ELR (cell line): ENCODE measurements around the gene FGF23.
"Not testable (repeated sequence)": the region's sequence is repeated elsewhere in the genome, so short reads cannot be mapped to it uniquely, and the experiment has no call there.

Experiments
- DNase-seq: peaks from one replicate; pipeline ENCODE4 v3.0.0-alpha.2; 2015; ENCODE audit warnings: low read depth

Gene FGF23

DNA sequence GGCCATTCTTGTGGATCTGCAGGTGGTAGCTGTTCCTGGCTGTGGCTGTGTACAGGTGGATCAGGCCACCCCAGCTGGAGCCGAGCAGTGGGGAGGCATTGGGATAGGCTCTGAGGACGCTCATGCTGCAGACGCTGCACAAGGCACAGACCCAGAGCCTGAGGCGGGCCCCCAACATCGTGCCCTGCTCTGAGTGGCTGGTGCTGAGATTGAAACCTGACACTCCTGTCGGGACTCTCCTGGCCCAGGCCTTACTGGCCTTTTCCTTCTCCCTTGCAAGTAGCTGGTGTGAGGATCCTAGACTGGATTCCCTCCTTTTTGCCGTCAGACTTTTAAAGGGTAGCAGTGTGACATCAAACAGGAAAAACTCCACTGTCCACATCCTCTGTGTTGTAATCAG lies at the start of gene FGF23:
FGF23 (minus strand) TSS at position 308 of the 400 bp plus-strand sequence; CDS start at position 178, 130 bp downstream.
- no peak for DNase-seq

DNA sequence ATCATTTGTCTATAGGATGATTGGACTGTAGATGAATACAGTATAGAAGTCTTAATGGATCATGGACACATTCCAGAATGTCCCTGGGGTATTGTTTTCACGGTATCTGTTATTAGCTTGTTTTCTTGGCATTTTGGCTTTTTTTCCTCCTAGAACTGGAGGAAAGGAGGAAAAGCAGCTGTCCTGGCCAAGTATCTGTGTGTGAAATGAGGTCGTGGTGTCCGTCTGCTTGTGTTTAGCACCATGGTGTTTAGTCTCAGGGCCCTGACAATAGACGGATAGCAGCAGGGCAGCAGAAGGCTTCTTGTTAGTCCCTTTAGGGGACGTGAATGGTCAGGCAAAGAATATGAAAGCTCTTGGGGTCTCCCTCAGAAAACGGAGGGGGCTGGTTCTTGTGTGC lies 44.9 kb upstream of the FGF23 start:
- no peak for DNase-seq

DNA sequence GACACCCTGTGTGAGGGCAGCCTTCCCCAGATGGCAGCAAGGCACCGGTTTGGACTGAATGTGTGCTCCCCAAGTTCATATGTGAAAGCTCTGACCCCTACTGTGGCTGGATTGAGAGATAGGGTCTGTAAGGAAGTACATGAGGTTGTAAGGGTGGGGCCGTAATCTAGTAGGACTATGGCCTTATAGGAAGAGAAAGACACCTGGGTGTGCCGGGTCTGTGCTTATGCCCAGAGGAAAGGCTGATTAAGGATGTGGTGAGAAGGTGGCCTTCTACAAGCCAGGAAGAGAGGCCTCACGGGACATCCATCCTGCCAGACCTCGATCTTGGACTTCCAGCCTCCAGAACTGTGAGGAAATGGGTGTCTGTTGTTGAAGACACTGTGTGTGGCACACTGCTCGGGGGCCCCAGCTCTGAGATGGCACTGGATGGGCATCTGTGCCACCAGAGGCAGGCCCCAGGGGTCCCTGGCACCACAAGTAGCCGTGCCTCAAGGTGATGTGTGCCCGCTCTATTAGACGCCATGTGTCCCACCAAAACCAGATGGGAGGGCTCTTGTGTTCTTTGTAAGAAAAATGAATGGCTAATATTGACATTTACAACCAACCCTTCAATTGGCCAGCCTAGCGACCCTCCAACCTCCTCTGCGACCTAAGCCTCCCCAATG lies 44.1 kb upstream of the FGF23 start:
- no peak for DNase-seq

DNA sequence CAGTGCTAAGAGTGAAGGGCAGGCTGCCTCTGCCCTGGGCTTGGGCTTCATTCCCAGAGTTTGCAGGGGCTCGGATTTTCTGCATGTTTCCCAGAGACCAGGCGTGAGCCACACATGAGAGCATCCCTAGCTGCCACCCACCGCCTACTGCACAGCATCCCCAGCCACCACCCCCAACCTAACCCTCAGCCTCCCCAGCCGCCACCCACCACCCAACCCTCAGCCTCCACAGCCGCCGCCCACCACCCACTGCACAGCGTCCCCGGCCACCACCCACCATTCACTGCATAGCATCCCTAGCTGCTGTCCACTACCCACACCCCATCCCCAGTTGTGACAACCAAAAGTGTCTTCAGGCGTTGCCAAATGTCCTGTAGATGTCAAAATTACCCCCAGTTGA lies 43.5 kb upstream of the FGF23 start:
- no peak for DNase-seq

DNA sequence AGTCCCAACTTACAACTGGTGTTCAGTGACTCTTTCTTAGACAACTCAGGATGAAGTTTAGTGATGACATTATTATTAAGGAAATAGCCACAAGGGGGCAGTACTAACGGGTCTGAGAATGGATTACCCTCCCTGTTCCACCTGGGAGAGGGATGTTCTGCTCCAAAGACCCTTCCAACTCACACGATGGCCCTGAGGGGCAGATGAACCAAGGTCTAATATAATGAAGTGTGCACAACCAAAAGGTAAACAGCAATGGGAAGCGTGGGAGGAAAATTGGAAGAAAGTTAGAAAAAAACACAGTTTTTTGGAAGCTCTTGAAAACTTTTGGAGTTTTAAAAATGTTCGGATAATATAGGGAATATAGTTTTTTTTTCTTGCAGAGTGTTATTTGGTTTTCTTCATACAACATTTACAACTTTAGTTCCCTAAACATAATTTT lies 42.1 kb upstream of the FGF23 start:
- peak; percentile 64 for DNase-seq

DNA sequence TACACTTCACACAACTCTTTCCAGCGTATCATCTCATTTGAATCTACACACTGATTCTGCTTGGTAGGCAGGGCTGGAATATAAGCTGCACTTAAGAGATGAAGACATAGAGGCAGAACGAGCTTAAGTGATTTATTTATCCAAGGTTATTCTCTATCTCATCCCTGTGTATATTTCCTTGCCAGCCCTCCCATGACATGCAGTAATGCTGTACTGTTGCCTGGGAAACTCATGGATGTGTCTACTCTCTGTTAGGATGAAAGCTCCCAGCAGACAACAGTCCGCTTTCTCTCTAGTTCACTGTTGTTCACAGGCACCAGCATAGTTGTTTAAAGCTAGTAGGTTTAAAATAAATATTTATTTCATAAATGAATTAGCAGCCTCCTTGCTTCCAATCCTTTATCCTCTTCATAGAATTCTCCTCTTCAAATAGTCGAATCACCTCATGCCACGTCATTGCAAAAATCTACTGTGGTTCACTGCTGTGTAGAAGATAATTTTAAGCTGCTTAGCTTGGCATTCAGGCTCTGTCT lies 40.7 kb upstream of the FGF23 start:
- DNase-seq = no peak

DNA sequence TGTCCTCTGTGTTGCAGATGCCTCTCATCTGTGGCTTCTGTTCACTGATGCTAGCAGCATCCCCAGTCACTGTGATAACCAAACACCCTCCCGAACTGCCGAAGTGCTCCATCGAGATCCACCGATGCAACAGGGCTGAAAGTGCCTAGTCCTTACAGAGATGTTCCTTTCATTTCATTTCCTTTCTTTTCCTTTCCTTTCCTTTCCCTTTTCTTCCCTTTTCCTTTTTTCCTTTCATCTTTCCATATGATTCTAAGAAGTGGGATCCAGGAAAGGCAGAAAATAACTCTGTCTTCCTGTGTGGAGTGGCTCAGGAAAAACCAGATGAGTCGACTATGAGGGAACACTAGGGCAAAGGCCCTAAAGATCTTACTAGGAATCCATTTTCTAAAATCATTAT lies 39.4 kb upstream of the FGF23 start:
- DNase-seq = no peak

DNA sequence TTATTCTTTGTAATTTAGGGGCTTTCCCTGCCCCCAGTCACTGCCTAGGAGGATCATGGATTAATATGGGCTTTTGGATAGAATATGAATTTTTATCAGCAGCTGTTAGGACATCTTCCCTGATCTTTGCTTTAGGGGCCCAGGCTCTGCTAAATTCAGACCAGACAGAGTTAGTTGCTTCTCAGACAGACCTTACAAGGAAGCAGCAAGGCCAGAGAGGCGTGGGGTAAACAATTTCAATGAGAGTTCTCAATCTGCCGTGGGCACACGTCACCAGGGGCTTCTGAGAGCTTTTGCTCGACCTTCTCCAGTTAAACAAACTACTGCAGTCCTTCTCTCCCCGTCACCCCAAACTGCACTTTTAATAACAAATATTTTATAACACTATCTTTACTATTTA lies 38.4 kb upstream of the FGF23 start:
- DNase-seq = no peak

DNA sequence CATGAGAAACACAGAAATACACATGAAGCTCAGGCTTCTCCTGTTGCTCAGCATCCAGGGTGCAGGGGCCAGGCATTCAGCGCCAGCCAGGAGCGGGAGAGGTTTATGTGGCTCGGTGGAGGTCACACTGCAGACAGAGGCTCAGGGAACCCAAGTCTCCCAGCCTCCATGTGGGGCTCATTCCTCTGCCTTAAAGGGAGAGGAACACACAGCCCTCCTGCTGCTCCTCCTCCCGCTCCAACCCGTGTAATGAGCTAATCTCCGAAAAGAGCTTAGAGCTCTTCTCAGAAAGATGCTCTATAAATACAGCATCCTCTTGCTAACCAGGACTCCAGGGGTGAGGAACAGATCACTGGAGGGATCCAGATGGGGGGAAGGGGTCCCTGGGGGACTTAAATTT lies 37.9 kb upstream of the FGF23 start:
- DNase-seq = no peak

DNA sequence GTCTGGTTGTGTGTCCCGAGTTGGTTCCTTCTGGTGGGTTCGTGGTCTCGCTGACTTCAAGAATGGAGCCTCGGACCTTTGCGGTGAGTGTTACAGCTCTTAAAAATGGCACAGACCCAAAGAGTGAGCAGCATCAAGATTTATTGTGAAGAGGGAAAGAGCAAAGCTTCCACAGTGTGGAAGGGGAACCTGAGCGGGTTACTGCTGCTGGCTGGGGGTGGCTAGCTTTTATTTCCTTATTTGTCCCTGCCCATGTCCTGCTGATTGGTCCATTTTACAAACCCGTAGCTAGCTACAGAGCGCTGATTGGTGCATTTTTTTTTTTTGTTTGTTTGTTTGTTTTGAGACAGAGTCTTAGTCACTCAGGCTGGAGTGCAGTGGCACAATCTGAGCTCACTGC lies 36.8 kb upstream of the FGF23 start:
- no peak for DNase-seq

DNA sequence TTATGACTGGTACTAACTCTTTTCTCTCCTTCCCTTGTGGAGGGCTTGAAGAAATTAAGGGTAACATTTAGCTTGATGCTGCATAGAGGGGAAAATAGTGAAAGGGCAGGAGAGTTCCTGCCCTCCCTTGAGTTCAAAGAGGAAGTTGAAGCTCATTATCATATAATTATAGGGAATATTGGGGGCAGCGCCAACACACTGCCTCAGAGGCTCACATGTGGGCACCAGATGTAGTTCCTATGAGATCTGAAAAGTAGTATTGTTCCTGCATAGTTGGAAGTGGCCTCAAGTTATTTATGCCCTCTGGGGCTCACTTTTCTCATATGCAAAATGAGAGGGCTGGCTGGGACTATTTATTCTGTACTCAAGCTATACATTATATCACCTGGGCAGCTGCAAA lies 33.0 kb upstream of the FGF23 start:
- no peak for DNase-seq

DNA sequence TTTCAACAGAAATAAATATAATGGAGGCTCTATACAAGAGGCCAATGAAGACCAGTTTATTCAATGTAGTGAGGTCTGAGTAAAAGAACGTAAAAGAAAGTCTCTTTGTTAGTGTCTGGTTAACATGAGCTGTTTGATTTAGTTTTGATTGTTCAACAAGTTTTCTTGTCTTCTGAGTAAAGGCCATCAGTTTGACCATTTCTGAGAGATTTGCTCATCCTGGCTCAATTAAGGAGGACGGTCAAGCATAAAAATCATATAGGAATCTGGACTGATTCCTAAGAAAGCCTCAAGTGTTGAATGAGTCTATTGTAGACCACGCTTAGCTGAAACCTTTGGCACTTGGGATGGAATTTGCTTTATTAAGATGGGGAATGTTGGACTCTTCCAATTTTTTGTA lies 32.5 kb upstream of the FGF23 start:
- DNase-seq = no peak

DNA sequence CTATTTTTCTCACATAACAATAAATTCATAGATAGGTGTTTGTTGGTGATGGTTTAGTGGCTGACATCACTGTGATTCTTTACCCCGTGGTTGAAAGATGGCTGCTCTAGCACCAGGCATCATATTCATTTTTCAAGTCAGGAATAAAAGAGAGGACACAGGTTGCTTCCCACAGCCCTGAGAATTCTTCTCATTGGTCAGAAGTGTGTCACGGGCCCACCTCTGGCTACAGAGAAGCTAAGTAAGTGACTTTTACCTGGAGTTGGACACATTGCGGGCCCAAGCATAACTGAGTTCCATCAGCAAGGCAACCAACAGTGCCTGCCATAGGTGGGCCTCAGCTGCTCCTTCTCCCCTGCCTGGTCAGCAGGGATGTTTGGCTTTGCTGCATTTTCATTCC lies 27.6 kb upstream of the FGF23 start:
- no peak for DNase-seq

DNA sequence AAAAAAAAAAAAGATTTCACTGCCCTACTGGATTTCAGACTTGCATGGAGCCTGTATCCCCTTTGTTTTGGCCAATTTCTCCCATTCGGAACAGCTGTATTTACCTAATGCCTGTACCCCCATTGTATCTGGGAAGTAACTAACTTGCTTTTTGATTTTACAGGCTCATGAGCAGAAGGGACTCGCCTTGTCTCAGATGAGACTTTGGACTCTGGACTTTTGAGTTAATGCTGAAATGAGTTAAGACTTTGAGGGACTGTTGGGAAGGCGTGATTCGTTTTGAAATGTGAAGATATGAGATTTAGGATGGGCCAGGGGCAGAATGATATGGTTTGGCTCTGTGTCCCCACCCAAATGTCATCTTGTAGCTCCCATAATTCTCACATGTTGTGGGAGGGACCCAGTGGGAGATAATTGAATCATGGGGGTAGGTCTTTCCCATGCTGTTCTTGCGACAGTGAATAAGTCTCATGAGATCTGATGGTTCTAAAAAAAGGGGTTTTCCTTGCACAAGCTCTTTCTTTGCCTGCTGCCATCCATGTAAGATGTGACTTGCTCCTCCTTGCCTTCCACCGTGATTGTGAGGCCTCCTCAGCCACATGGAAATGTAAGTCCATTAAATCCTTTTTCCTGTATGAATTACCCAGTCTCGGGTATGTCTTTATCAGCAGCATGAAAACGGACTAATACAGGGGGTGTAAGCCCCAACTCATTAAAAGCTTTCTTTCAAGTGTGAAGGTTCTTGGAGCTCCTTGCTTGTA lies 25.5 kb upstream of the FGF23 start:
- not testable (repeated sequence) for DNase-seq

DNA sequence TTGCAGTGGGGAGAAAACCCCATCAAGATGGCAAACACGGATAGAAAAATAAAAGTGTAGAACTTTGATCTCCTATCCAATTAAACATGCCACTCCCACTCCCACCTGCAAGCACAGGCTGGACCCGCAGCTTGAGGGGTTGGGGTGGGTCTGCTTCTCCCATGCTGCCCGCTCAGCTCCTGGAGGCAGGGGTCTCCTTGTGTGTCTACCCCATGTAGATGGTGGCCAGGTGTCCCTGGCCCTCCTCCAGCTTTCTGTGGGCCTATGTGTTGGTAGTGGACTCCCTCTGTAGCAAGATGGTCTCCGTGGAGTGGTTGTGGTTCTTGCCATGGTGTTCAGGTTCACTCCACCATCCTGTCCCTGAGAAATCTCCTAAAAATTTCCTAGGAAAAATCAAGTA lies 23.5 kb upstream of the FGF23 start:
- no peak for DNase-seq

DNA sequence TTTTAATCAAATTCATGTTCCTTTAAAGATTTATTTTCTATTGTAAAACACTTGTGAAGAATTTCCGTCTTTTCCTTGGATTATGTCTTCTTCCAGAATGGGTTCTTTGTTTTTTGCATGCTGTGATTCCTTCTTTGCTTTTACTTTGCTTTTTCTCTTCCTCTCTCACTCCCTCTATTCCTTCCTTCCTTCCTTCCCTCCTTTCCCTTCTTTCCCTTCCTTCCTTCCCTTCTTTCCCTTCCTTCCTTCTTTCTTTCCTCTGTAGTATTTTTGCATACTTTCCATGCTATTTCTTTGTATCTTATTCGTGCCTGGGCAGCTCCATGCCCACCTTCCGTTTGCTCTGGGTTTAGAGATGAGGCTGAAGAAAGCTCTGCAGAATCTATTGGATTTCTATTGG lies 21.6 kb upstream of the FGF23 start:
- no peak for DNase-seq

DNA sequence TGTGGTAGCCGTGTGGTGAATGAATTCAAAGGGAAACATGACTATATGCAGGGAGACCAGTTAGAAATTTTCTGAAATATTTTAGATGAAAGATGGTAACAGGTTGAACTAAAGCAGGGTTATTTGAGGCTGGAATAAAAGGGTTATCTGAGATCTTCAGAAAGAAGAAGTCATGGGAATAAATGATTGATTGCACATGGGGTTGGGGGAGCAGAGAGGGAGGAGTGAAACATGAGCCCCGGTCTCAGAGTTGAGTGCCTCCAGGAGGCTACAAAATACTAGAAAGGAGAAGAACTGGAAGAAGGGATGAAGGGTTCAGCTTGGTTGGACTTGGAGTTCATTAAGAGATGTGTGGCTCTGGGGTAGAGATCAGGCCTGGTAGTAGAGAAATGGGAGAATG lies 16.3 kb upstream of the FGF23 start:
- DNase-seq = no peak

DNA sequence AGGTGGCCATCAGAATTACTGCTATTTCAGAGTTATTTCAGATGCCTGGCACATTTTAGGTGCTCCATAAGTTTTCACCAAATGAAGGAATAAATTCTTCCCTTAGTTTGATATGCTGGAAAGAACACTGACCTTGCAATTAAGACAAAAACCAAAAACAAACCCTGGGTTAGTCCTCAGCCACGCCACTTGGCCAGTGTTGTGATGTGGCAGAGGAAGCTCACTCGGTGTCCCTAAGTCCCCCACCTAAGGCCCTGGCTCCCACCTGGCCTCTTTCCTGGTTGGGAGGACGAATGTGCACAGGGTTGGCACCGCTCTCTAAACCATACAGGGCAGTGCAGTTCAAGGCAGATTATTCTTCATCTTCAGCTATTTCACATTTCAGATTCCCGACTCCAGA lies 13.7 kb upstream of the FGF23 start:
- DNase-seq = no peak

DNA sequence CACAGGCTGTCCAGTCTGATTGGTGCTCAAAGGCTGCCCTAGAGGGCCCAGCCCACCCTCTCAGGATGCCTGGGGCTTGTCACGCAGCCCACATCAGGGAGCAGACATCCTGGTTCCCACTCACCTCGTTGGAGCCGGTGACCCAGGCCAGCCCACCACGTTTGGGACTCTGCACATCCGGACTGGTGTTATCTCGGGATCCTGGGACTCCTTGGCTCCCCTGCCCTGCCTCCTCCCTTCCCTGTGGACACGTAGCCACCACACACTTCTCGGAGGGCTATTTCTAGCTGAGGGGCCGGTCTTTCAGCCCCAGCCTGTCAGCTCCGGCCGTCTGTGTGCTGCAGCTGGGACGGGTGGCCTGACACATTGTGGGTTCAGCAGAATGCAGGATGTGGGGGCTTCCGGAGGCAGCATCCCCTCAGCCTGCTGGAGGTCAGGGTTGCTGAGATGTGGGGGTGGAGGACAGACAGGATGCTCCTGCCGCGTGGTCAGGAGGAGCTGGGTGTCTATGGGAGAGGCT lies 12.8 kb upstream of the FGF23 start:
- DNase-seq = no peak

DNA sequence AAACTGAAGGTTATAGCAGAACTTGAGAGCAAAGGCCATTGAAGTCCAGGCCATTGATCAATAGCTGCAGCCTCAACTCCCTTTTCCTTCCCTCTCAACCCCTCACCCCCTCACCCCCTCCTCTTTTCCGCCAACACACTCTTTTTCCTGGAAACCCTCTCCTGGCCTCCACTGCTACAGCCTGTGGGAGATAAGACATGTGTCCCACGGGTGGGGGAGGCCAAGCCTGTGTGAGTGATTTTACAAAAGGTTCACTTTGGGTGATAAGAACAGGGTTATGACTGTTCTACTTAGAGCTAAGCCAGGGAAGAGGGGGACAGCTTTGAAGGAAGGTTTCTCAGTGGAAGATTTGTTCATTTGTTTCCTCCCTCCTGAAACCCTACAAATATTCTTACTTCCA lies 9.2 kb upstream of the FGF23 start:
- no peak for DNase-seq

DNA sequence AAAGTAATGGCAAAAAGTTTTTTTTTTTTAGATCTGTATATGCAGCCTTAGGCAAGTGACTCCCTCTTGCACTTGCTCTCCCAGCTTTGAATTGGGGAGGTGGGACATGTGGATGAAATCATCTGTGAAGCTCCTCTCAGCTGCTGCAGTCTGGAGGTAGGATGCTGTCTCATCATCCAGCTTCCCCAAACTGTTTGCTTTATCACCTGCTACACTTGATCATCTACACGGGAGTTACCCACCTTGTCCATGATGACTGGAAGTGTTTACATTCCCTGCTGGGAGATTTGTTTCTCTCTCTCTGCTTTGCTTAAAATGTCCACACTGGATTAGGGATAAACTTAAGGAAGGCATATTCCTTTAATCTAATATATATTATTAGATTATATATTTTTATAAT lies 8.5 kb upstream of the FGF23 start:
- DNase-seq = no peak

DNA sequence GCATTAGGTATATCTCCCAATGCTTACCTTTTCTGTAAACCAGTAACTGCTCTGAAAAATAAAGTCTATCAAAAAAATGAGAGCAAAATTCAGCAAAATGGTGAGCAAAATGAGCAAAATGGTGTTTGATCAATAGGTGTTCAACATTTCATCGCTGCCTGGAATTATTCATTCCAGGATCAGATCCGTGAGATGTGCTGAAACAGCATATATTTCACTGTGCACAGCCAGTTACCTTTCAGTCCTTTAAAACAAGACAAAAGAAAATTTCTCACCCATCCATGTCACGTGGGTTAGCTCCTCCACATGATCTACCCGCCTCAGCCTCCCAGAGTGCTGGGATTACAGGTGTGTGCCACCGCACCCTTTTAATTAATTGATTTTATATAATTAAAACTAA lies 8.1 kb upstream of the FGF23 start:
- DNase-seq = no peak

DNA sequence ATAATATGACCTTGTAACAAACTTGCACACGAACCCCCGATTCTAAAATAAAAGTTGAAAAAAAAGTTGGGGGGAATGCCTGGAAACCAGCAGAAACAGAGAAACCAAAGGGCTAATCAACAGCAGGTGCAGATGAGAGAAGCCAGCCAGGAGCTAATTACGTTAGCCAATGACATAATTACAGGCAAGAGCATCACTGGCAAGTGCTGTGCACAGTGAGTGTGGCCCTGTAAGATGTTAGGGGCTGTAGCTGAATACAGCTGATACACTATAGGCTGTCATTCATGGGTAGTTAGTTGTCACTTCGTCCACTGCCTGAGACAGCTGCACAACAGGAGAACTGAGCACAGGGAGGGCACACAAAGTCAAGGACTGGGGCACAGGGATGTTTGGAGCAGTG lies 7.3 kb upstream of the FGF23 start:
- no peak for DNase-seq
